Measurements from ENCODE around the gene BHMT2.

The BHMT2 gene

DNA sequence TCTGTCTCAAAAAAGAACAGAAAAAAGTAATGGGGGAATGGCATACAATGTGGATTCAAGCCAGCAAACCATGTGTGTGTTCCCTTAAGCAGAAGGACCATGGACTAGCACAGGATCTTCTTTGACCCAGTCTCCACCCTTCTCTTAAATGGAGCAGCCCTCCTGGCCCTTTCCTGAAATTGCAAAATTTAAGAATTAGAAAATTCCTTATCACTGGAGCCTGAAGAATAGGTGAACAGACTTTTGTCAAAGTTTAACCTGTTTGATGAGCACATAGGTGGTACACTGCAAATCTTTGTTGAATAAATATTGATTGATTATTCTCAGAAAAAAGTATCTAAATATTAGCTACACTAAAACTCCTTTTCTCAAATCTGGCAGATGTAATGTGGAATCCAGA lies 12.7 kb upstream of the BHMT2 start:
- no peak overlapping the region for H2AFZ ChIP-seq (ENCODE audit: low read length)
- no peak overlapping the region for H2BK15ac ChIP-seq (ENCODE audit: low read length)
- no peaks in the 10 kb centered on the region for H3K79me1 ChIP-seq (ENCODE audit: low read depth, low read length)
- H3K27me3 ChIP-seq (ENCODE audit: control insufficient read depth in 3 of 3, insufficient read depth in 3 of 3, low read depth in 1 of 3, low read length in 3 of 3), result peaks cover 0 to 5% (median 0%) of the 10 kb centered on the region in 3 experiments
- no peak overlapping the region for H3K9ac ChIP-seq (ENCODE audit: low read depth, low read length, poor library complexity)
- H3K4me3 ChIP-seq (ENCODE audit: low read length in 2 of 2), result no peak overlapping the region
- no peak overlapping the region for H3K14ac ChIP-seq (ENCODE audit: low read length)
- no peaks in the 10 kb centered on the region for H3K36me3 ChIP-seq (replicated peaks in 1 of 2; ENCODE audit: control insufficient read depth in 2 of 2, insufficient read depth in 2 of 2, low read length in 2 of 2)
- H3K4ac ChIP-seq (ENCODE audit: low read length), result no peak overlapping the region
- no peak overlapping the region for H3K23ac ChIP-seq (ENCODE audit: low read depth, low read length, poor library complexity)
- H4K91ac ChIP-seq (ENCODE audit: low read depth, low read length, poor library complexity), result no peak overlapping the region
- H3K27ac ChIP-seq (replicated peaks; ENCODE audit: low read length), result no peak overlapping the region
- no peak overlapping the region for H3K18ac ChIP-seq (ENCODE audit: low read length)
- peaks cover 3 to 7% of the 10 kb centered on the region in 2 donors for H3K9me3 ChIP-seq (replicated peaks in 1 of 2; ENCODE audit: control insufficient read depth in 2 of 2, insufficient read depth in 1 of 2, low read depth in 1 of 2, low read length in 2 of 2)
- no peak overlapping the region for H2BK12ac ChIP-seq (ENCODE audit: low read length)
- H2AK5ac ChIP-seq (ENCODE audit: low read depth, low read length), result no peak overlapping the region
- DNase-seq (ENCODE audit: low spot score), result no peak
- H3K4me1 ChIP-seq (ENCODE audit: control insufficient read depth in 2 of 2, insufficient read depth in 1 of 2, low read depth in 1 of 2, low read length in 2 of 2), result peaks cover 6 to 8% of the 10 kb centered on the region in 2 donors
- H2BK5ac ChIP-seq (ENCODE audit: low read length), result no peak overlapping the region
- H4K8ac ChIP-seq (ENCODE audit: low read depth, low read length), result no peak overlapping the region
- no peak overlapping the region for H2BK120ac ChIP-seq (ENCODE audit: low read depth, low read length)
- H3K4me2 ChIP-seq (ENCODE audit: insufficient read depth, low read length, poor library complexity, severe bottlenecking), result no peak overlapping the region

DNA sequence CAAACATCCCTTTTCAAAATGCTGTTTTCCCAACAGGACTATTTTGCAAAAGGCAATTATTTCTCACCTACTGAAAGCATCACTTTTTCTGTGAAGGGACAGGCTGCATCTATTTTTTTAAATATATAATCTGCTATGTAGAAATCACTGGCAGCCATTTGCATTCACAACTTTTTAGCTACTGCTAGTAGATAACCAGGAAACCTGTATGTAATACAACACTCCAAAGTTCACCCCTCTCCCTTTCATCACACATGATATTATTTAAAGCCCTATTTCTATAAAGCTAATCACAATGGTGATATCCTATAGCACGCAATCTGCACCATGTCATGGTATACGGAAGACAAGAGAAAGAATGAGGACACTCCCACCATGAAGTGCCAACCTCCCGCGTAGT lies 9.9 kb upstream of the BHMT2 start:
- no peak overlapping the region for H3K4ac ChIP-seq (ENCODE audit: low read length)
- no peaks in the 10 kb centered on the region for H3K36me3 ChIP-seq (replicated peaks in 1 of 2; ENCODE audit: control insufficient read depth in 2 of 2, insufficient read depth in 2 of 2, low read length in 2 of 2)
- peaks cover 2 to 6% of the 10 kb centered on the region in 2 donors for H3K4me1 ChIP-seq (ENCODE audit: control insufficient read depth in 2 of 2, insufficient read depth in 1 of 2, low read depth in 1 of 2, low read length in 2 of 2)

DNA sequence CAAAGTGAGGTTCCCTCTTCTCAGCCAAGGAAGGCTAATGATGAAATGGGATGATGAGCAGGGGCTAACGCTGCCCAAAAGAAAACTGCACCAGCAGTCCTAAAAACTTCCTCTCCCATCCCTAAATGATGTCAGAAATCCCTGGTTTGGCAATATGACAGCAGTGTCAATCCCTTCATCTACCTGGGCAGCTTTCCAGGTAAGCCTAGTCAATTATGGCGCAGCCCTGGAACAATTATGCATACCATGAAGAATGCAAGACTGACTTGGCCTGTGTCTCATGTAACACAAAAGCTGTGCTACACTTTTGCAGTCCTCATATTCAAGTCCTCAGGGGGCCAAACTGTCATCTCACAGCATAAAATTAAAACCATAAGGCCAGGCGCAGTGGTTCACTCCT lies 7.1 kb upstream of the BHMT2 start:
- Histone ChIP-seq H3K9me3 (replicated peaks in 1 of 2; ENCODE audit: control insufficient read depth in 2 of 2, insufficient read depth in 1 of 2, low read depth in 1 of 2, low read length in 2 of 2) (no peaks in the 10 kb centered on the region), H2AFZ (ENCODE audit: low read length) (no peak overlapping the region), H3K9ac (ENCODE audit: low read depth, low read length, poor library complexity) (no peak overlapping the region), H3K79me1 (ENCODE audit: low read depth, low read length) (no peaks in the 10 kb centered on the region), H3K27me3 (ENCODE audit: control insufficient read depth in 3 of 3, insufficient read depth in 3 of 3, low read depth in 1 of 3, low read length in 3 of 3) (peaks cover 0 to 10% (median 0%) of the 10 kb centered on the region in 3 experiments), H3K14ac (ENCODE audit: low read length) (no peak overlapping the region), H3K36me3 (replicated peaks in 1 of 2; ENCODE audit: control insufficient read depth in 2 of 2, insufficient read depth in 2 of 2, low read length in 2 of 2) (no peaks in the 10 kb centered on the region), H3K4me3 (ENCODE audit: low read length in 2 of 2) (no peak overlapping the region), H3K4ac (ENCODE audit: low read length) (no peak overlapping the region), H3K18ac (ENCODE audit: low read length) (no peak overlapping the region), H3K4me1 (ENCODE audit: control insufficient read depth in 2 of 2, insufficient read depth in 1 of 2, low read depth in 1 of 2, low read length in 2 of 2) (no peaks in the 10 kb centered on the region), H2BK12ac (ENCODE audit: low read length) (no peak overlapping the region), H3K4me2 (ENCODE audit: insufficient read depth, low read length, poor library complexity, severe bottlenecking) (no peak overlapping the region), H2BK120ac (ENCODE audit: low read depth, low read length) (no peak overlapping the region), H3K23ac (ENCODE audit: low read depth, low read length, poor library complexity) (no peak overlapping the region), H2BK5ac (ENCODE audit: low read length) (no peak overlapping the region), H2BK15ac (ENCODE audit: low read length) (no peak overlapping the region), H2AK5ac (ENCODE audit: low read depth, low read length) (no peak overlapping the region), H4K91ac (ENCODE audit: low read depth, low read length, poor library complexity) (no peak overlapping the region), H3K27ac (replicated peaks; ENCODE audit: low read length) (no peak overlapping the region), H4K8ac (ENCODE audit: low read depth, low read length) (no peak overlapping the region)
- DNase-seq (ENCODE audit: low spot score), result no peak
- no CpG with 5 or more reads among the region's 3 CpGs for WGBS, 2 donors (ENCODE audit: extremely low coverage in 2 of 2, insufficient read length in 2 of 2, insufficient replicate concordance in 1 of 2)

More for the DNA sequence above, 9.9 kb upstream of the BHMT2 start:
- Histone ChIP-seq H4K8ac (ENCODE audit: low read depth, low read length) (no peak overlapping the region), H3K18ac (ENCODE audit: low read length) (no peak overlapping the region), H3K79me1 (ENCODE audit: low read depth, low read length) (no peaks in the 10 kb centered on the region), H2BK12ac (ENCODE audit: low read length) (no peak overlapping the region), H2AFZ (ENCODE audit: low read length) (no peak overlapping the region), H2AK5ac (ENCODE audit: low read depth, low read length) (no peak overlapping the region), H3K14ac (ENCODE audit: low read length) (no peak overlapping the region), H3K23ac (ENCODE audit: low read depth, low read length, poor library complexity) (no peak overlapping the region), H3K9me3 (replicated peaks in 1 of 2; ENCODE audit: control insufficient read depth in 2 of 2, insufficient read depth in 1 of 2, low read depth in 1 of 2, low read length in 2 of 2) (no peaks in the 10 kb centered on the region), H3K4me3 (ENCODE audit: low read length in 2 of 2) (no peak overlapping the region), H2BK120ac (ENCODE audit: low read depth, low read length) (no peak overlapping the region), H2BK5ac (ENCODE audit: low read length) (no peak overlapping the region), H3K27me3 (ENCODE audit: control insufficient read depth in 3 of 3, insufficient read depth in 3 of 3, low read depth in 1 of 3, low read length in 3 of 3) (peaks cover 0 to 10% (median 0%) of the 10 kb centered on the region in 3 experiments), H2BK15ac (ENCODE audit: low read length) (no peak overlapping the region), H3K4me2 (ENCODE audit: insufficient read depth, low read length, poor library complexity, severe bottlenecking) (no peak overlapping the region), H3K9ac (ENCODE audit: low read depth, low read length, poor library complexity) (no peak overlapping the region), H3K27ac (replicated peaks; ENCODE audit: low read length) (no peak overlapping the region), H4K91ac (ENCODE audit: low read depth, low read length, poor library complexity) (no peak overlapping the region)
- no peak for DNase-seq (ENCODE audit: low spot score)
- no CpG with 5 or more reads among the region's 4 CpGs for WGBS, 2 donors (ENCODE audit: extremely low coverage in 2 of 2, insufficient read length in 2 of 2, insufficient replicate concordance in 1 of 2)

DNA sequence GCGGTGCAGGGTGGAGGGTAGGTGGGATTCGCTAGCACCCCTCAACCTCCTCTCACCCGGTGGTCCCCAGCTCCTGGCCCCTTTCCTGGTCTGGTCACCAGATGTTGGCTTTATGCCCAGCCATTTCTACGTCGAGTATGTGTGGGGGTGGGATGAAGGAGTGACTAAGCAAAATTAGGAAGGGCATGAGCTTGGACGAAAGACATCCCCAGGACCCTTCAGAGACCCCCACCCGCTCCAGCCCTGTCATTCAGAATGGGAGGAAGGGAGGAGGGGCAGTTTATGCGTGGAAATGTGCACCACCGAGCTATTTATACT lies 742 bp downstream of the BHMT2 start:
- Histone ChIP-seq H2AK5ac (ENCODE audit: low read depth, low read length) (no peak overlapping the region), H3K23ac (ENCODE audit: low read depth, low read length, poor library complexity) (peak overlapping the region; percentile 81), H2AFZ (ENCODE audit: low read length) (no peak overlapping the region), H3K4me2 (ENCODE audit: insufficient read depth, low read length, poor library complexity, severe bottlenecking) (no peak overlapping the region), H3K14ac (ENCODE audit: low read length) (no peak overlapping the region), H4K91ac (ENCODE audit: low read depth, low read length, poor library complexity) (no peak overlapping the region), H4K8ac (ENCODE audit: low read depth, low read length) (no peak overlapping the region), H3K4me1 (ENCODE audit: control insufficient read depth in 2 of 2, insufficient read depth in 1 of 2, low read depth in 1 of 2, low read length in 2 of 2) (no peaks in the 10 kb centered on the region), H3K27ac (replicated peaks; ENCODE audit: low read length) (no peak overlapping the region), H3K4ac (ENCODE audit: low read length) (no peak overlapping the region), H3K9me3 (replicated peaks in 1 of 2; ENCODE audit: control insufficient read depth in 2 of 2, insufficient read depth in 1 of 2, low read depth in 1 of 2, low read length in 2 of 2) (peaks cover 0 to 7% of the 10 kb centered on the region in 2 donors), H3K79me1 (ENCODE audit: low read depth, low read length) (no peaks in the 10 kb centered on the region), H2BK120ac (ENCODE audit: low read depth, low read length) (no peak overlapping the region), H3K36me3 (replicated peaks in 1 of 2; ENCODE audit: control insufficient read depth in 2 of 2, insufficient read depth in 2 of 2, low read length in 2 of 2) (no peaks in the 10 kb centered on the region), H3K27me3 (ENCODE audit: control insufficient read depth in 3 of 3, insufficient read depth in 3 of 3, low read depth in 1 of 3, low read length in 3 of 3) (no peaks in the 10 kb centered on the region), H3K4me3 (ENCODE audit: low read length in 2 of 2) (peak overlapping the region in 1 of 2 donors; percentile 29), H2BK5ac (ENCODE audit: low read length) (peak overlapping the region; percentile 20), H2BK12ac (ENCODE audit: low read length) (no peak overlapping the region), H2BK15ac (ENCODE audit: low read length) (no peak overlapping the region), H3K18ac (ENCODE audit: low read length) (peak overlapping the region; percentile 77), H3K9ac (ENCODE audit: low read depth, low read length, poor library complexity) (no peak overlapping the region)
- WGBS, 2 donors (ENCODE audit: extremely low coverage in 2 of 2, insufficient read length in 2 of 2, insufficient replicate concordance in 1 of 2), result no CpG with 5 or more reads among the region's 9 CpGs
- no peak for DNase-seq (ENCODE audit: low spot score)

Data from neuronal stem cell (in vitro differentiated cells).